DOHH2 (cell line): ENCODE data around the gene FARS2.

Source experiments
- CTCF ChIP-seq: fragments of 200-600 bp; sonication (generic); IDR thresholded peaks from one replicate; pipeline ENCODE4 v1.5.1; 2014; ENCODE audit warnings: antibody characterized with exemption, mild to moderate bottlenecking, low read depth, low read length; ENCODE audit not compliant: poor library complexity, severe bottlenecking
- EZH2phosphoT487 ChIP-seq: fragments of 200-600 bp; sonication (generic); IDR thresholded peaks from 2 replicates; pipeline ENCODE4 v1.6.1; 2017; ENCODE audit warnings: borderline replicate concordance, mild to moderate bottlenecking, antibody characterized with exemption, low read length, moderate library complexity, mixed read lengths

- TF ChIP-seq CTCF, result no peak
- TF ChIP-seq EZH2phosphoT487, result no peak
These were observed 1.9 kb upstream of the FARS2 start for GRCh38 chr6:5259428-5259827.
